Large intestine (tissue), 3 donors: Measurements from ENCODE around the gene LIN9. TPM values are rescaled to one million over a fixed set of nuclear protein-coding genes. Genes with fewer than 3 reads are reported as not detected.

Source experiments
- DNase-seq, 2 donors: peaks; one replicate each; pipeline versions ENCODE4 v3.0.0 to v3.0.0-alpha.2; 2013
- H3K27ac ChIP-seq: one replicate; pipeline ENCODE4 v1.5.1; 2013; ENCODE audit warnings: low read length
- H3K27me3 ChIP-seq: 2 replicates; pipeline ENCODE4 v1.6.1; 2013; ENCODE audit warnings: low read length; ENCODE audit not compliant: control insufficient read depth, insufficient read depth
- H3K36me3 ChIP-seq: 2 replicates; pipeline ENCODE4 v1.6.1; 2013; ENCODE audit warnings: low read length; ENCODE audit not compliant: control insufficient read depth, insufficient read depth
- H3K4me1 ChIP-seq: one replicate; pipeline ENCODE4 v1.6.1; 2013; ENCODE audit warnings: low read length; ENCODE audit not compliant: control insufficient read depth, insufficient read depth
- H3K4me3 ChIP-seq: one replicate; pipeline ENCODE4 v1.5.1; 2013; ENCODE audit warnings: low read length
- H3K9me3 ChIP-seq: one replicate; pipeline ENCODE4 v1.6.1; 2013; ENCODE audit warnings: mild to moderate bottlenecking, low read depth, low read length, moderate library complexity; ENCODE audit not compliant: control insufficient read depth
- WGBS: methylation state at CpG from one replicate; pipeline ENCODE4 v1.1.5; 2013; ENCODE audit warnings: low lambda C conversion rate; ENCODE audit not compliant: insufficient coverage; 5-methylcytosine and 5-hydroxymethylcytosine counted together
- polyA plus RNA-seq: library from polyadenylated mRNA; unstranded; fragments of 120-200 nt; gene quantifications from one replicate; pipeline ENCODE4 v1.2.1, GENCODE V29; 2013

The LIN9 gene
- polyA plus RNA-seq, 1 donor, result 5.4 TPM

- no peak for DNase-seq
- 90% methylated on average over 2 of the region's 3 CpGs for WGBS
- no peak overlapping the region for H3K27ac ChIP-seq
Observed at GRCh38 chr1:226248796-226249195, 60.2 kb downstream of the LIN9 start.

GRCh38 chr1:226248091-226248490, 60.9 kb downstream of the LIN9 start:
- WGBS, result 75% methylated on average over 1 of the region's 2 CpGs
- peaks cover 3% of the 10 kb centered on the region for H3K36me3 ChIP-seq
- H3K9me3 ChIP-seq, result no peaks in the 10 kb centered on the region
- H3K27me3 ChIP-seq, result no peaks in the 10 kb centered on the region
- H3K4me3 ChIP-seq, result no peak overlapping the region
- DNase-seq, result no peak
- H3K4me1 ChIP-seq, result no peaks in the 10 kb centered on the region
- H3K27ac ChIP-seq, result no peak overlapping the region

More at GRCh38 chr1:226248796-226249195, 60.2 kb downstream of the LIN9 start:
- Histone ChIP-seq H3K4me1 (no peaks in the 10 kb centered on the region), H3K9me3 (no peaks in the 10 kb centered on the region), H3K4me3 (no peak overlapping the region), H3K27me3 (no peaks in the 10 kb centered on the region), H3K36me3 (peaks cover 4% of the 10 kb centered on the region)

GRCh38 chr1:226239421-226239820, 69.5 kb downstream of the LIN9 start:
- peaks cover 4% of the 10 kb centered on the region for H3K36me3 ChIP-seq
- no peaks in the 10 kb centered on the region for H3K27me3 ChIP-seq
- H3K4me3 ChIP-seq, result no peak overlapping the region
- H3K4me1 ChIP-seq, result no peaks in the 10 kb centered on the region
- DNase-seq, result no peak
- no peaks in the 10 kb centered on the region for H3K9me3 ChIP-seq
- H3K27ac ChIP-seq, result no peak overlapping the region
- 100% methylated on average over 1 of the region's 3 CpGs for WGBS

- WGBS, result 100% methylated on average over 1 of the region's 1 CpG
Observed at GRCh38 chr1:226236826-226237225, 72.1 kb downstream of the LIN9 start.

GRCh38 chr1:226233806-226234205, 75.2 kb downstream of the LIN9 start:
- Histone ChIP-seq H3K4me1 (no peaks in the 10 kb centered on the region), H3K27ac (no peak overlapping the region), H3K36me3 (peaks cover 8% of the 10 kb centered on the region), H3K9me3 (no peaks in the 10 kb centered on the region), H3K27me3 (no peaks in the 10 kb centered on the region), H3K4me3 (no peak overlapping the region)
- no peak for DNase-seq
- WGBS, result 93% methylated on average over 3 of the region's 3 CpGs

More at GRCh38 chr1:226236826-226237225, 72.1 kb downstream of the LIN9 start:
- no peak overlapping the region for H3K27ac ChIP-seq
- H3K4me3 ChIP-seq, result no peak overlapping the region
- H3K36me3 ChIP-seq, result peaks cover 4% of the 10 kb centered on the region
- DNase-seq, result no peak
- H3K27me3 ChIP-seq, result no peaks in the 10 kb centered on the region
- H3K4me1 ChIP-seq, result no peaks in the 10 kb centered on the region
- no peaks in the 10 kb centered on the region for H3K9me3 ChIP-seq

- 100% methylated on average over 1 of the region's 6 CpGs for WGBS
- no peak for DNase-seq
Observed at GRCh38 chr1:226233293-226233692, 75.7 kb downstream of the LIN9 start.

GRCh38 chr1:226226601-226227000, 82.4 kb downstream of the LIN9 start:
- H3K27me3 ChIP-seq, result peaks cover 22% of the 10 kb centered on the region
- H3K4me1 ChIP-seq, result no peaks in the 10 kb centered on the region
- no peak overlapping the region for H3K4me3 ChIP-seq
- DNase-seq, result no peak
- H3K36me3 ChIP-seq, result peaks cover 4% of the 10 kb centered on the region
- WGBS, result 90% methylated on average over 2 of the region's 3 CpGs
- peaks cover 5% of the 10 kb centered on the region for H3K9me3 ChIP-seq
- H3K27ac ChIP-seq, result no peak overlapping the region

More at GRCh38 chr1:226233293-226233692, 75.7 kb downstream of the LIN9 start:
- H3K27ac ChIP-seq, result no peak overlapping the region
- H3K9me3 ChIP-seq, result no peaks in the 10 kb centered on the region
- no peaks in the 10 kb centered on the region for H3K27me3 ChIP-seq
- no peak overlapping the region for H3K4me3 ChIP-seq
- H3K36me3 ChIP-seq, result peaks cover 7% of the 10 kb centered on the region
- no peaks in the 10 kb centered on the region for H3K4me1 ChIP-seq

GRCh38 chr1:226223786-226224244, 85.1 kb downstream of the LIN9 start:
- no CpG with 5 or more reads among the region's 55 CpGs for WGBS
- H3K4me1 ChIP-seq, result no peaks in the 10 kb centered on the region
- no peaks in the 10 kb centered on the region for H3K36me3 ChIP-seq
- no peak overlapping the region for H3K27ac ChIP-seq
- peaks cover 22% of the 10 kb centered on the region for H3K27me3 ChIP-seq
- peak overlapping the region; percentile 35 for H3K4me3 ChIP-seq
- peak; percentile 23 to 57 for DNase-seq
- peaks cover 5% of the 10 kb centered on the region for H3K9me3 ChIP-seq

GRCh38 chr1:226223157-226223785, 85.7 kb downstream of the LIN9 start, which contains the start of gene MIXL1:
MIXL1 (plus strand) TSS chr1:226223664; CDS start chr1:226223682, 18 bp downstream.
- H3K36me3 ChIP-seq, result no peaks in the 10 kb centered on the region
- H3K4me1 ChIP-seq, result no peaks in the 10 kb centered on the region
- no peak for DNase-seq
- whole genome bisulfite sequencing, result no CpG with 5 or more reads among the region's 62 CpGs
- peak within 1 kb of the TSS; percentile 35 for H3K4me3 ChIP-seq
- H3K27ac ChIP-seq, result no peak within 1 kb of the TSS
- peaks cover 5% of the 10 kb centered on the region for H3K9me3 ChIP-seq
- peaks cover 22% of the 10 kb centered on the region for H3K27me3 ChIP-seq

- Histone ChIP-seq H3K27me3 (peaks cover 22% of the 10 kb centered on the region), H3K9me3 (peaks cover 5% of the 10 kb centered on the region), H3K4me1 (no peaks in the 10 kb centered on the region), H3K36me3 (no peaks in the 10 kb centered on the region), H3K4me3 (no peak overlapping the region), H3K27ac (no peak overlapping the region)
- no CpG with 5 or more reads among the region's 10 CpGs for WGBS
- DNase-seq, result no peak
Observed at GRCh38 chr1:226222686-226223085, 86.3 kb downstream of the LIN9 start.
